HG02870 (cell line): ENCODE data around the gene PGK1.

Source experiments
- ATAC-seq: cut with Tn5 transposase; IDR thresholded peaks from one replicate; pipeline ENCODE4 v1.9.1; 2021; ENCODE audit warnings: mild to moderate bottlenecking, moderate library complexity; ENCODE audit not compliant: unreplicated experiment

Gene PGK1

GRCh38 chrX:78165425-78165824, 61.4 kb downstream of the PGK1 start:
- ATAC-seq = no peak

GRCh38 chrX:78168065-78168464, 64.0 kb downstream of the PGK1 start:
- no peak for ATAC-seq
